Islet precursor cell (in vitro differentiated cells): ENCODE measurements around the gene RANBP9.

Source experiments
- DNase-seq: peaks from one replicate; pipeline ENCODE4 v3.0.0-alpha.2; 2018

Gene RANBP9

GRCh38 chr6:13710552-13711323 is 897 bp downstream of the RANBP9 start:
- peak; percentile 82 for DNase-seq

- DNase-seq = no peak
Measured at GRCh38 chr6:13709689-13710551, 1.7 kb downstream of the RANBP9 start.

- DNase-seq = no peak
Measured at GRCh38 chr6:13708736-13709135, 2.9 kb downstream of the RANBP9 start.

DNA sequence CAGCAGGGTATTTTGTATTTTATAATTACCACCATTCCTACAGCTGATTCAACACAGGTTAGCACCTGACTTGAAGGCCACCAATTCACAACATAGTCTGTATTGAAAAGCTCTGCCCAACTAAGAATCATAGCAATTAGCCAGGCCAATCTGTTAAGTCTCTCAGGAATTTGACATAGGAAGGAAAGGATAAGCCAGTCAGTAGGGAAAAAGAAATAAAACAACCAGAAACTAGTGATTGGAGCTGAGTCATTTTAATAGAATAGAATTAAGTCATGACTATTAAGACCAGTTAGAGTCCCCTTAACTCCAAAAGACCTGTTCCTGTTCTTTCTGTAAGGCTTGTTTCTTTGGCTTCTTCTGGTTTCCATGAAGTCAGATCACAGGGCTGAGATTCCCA is 8.1 kb downstream of the RANBP9 start:
- no peak for DNase-seq

GRCh38 chr6:13702809-13703302 is 8.8 kb downstream of the RANBP9 start:
- DNase-seq = no peak

DNA sequence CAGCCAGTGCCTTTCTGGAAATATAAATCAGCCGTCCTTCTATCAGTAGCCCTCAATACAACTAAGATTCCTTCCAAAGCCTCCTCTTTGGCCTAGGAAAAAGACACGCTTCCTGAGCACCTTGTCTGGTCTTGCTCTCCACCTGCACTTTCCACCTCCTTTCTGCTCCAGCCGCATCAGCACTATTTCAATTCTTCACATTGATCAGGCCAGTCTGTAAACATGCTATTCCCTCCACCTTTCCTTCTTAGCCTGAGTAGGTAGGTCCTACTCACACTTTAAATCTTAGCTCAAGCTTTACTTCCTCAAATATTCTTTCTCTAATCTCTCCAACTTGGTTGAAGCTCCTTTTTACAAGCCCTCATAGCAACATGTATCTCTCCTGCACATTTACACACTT is 11.4 kb downstream of the RANBP9 start:
- DNase-seq = no peak

- no peak for DNase-seq
Measured at GRCh38 chr6:13698715-13699114, 12.9 kb downstream of the RANBP9 start.

DNA sequence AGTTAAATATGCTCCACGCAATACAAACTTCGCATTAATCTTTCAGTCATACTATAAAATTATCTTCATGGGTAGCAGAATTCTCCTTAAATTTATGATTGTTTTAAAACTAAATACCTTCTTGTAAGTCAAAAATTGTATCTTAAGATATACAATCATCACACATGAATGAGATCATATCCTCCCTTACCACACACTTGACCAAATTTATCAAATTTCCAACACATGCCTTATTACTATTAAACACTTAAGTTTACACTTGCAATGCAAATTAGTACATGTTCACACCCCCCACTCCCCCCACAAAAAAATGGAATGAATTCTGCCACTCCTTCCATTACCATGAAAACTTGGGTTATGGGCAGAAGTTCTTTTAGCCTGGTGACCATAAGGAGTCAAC is 13.8 kb downstream of the RANBP9 start:
- no peak for DNase-seq

DNA sequence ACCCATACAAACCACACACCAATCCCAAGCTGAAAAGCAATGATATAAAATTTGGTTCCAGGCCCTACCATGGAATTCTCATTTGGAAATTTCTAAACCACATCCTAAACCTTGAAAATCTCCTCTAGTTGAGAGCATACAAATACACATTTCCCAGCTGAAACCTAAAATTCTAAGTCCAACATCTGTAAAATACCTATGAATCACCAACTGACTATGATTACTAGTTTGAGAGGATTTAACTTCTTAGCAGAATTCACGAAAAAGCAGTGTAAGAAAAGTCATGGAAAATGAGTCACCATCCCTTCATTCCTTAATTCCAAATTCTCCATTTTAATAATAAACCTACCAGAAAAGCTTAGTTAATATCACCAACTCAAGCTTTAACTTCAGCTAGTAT is 15.4 kb downstream of the RANBP9 start:
- DNase-seq = no peak

DNA sequence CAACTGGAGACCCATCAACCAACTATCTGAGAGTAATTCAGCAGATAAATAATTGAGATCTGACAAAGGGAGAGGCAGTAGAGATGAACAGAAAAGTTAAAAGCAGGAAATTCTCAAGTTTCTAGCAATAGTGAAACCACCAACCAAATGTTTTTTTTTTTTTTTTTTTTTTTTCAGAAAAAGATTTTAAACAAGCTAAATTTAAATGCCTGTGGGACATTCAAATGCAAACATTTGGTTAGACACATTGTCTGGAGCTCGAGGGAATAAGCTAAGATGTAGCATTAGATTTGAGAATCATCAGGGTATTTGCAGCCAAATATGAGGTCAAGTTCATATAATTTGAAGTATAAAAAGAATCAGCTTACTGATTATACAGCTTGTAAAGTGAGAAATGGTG is 16.4 kb downstream of the RANBP9 start:
- DNase-seq = no peak

GRCh38 chr6:13694562-13694961 is 17.1 kb downstream of the RANBP9 start:
- no peak for DNase-seq

DNA sequence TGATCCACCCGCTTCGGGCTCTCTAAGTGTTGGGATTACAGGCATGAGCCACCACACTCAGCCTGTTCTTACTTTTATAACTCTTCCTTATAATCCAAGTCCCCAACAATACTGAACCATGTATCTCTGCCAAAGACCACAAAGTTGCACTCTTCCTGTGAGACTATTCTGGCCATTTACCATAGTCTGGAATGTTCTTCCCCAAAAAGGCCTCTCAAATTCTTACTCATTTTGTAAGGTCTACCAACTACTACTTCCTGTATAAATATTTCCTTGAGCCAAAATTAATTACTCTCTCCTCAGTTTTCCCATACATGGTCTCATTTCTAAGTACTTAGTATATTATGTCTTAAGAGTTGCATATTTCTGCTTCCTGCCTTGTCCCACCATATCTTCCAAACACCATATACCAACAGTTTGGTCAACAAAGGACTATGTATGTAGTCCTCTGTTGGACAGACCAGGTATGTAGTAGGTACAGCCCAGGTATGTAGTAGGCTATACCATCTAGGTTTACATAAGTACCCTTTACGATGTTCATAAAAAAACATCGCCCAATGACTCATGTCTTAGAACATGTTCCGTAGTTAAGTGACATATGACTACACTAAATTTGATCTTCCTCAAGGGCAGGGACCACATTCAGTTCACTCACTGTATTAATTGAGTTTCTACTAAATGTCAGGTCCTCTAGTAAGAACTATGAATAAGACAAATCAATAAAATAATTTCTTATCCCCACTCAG is 22.0 kb downstream of the RANBP9 start:
- DNase-seq = no peak

GRCh38 chr6:13688692-13689196 is 22.9 kb downstream of the RANBP9 start:
- no peak for DNase-seq

GRCh38 chr6:13687917-13688351 is 23.7 kb downstream of the RANBP9 start:
- DNase-seq = no peak

GRCh38 chr6:13684855-13685254 is 26.8 kb downstream of the RANBP9 start:
- no peak for DNase-seq

DNA sequence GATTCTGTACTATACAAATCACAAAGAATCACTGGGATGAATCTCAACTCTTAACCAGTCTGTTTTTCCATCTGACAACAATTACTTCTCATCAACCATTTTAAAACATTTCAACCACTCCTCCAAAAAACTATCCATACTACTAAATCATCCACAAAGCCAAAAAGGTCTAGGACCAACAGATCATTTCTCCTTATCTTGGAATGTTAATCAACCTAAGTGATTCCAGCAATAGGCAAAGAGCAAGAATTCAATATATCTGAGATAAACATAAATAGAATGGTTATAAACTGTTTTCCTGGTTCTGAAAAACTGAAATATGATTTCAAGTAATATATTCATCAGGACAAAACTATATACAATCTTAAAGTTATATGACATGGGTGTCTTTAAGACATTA is 28.6 kb downstream of the RANBP9 start:
- no peak for DNase-seq

DNA sequence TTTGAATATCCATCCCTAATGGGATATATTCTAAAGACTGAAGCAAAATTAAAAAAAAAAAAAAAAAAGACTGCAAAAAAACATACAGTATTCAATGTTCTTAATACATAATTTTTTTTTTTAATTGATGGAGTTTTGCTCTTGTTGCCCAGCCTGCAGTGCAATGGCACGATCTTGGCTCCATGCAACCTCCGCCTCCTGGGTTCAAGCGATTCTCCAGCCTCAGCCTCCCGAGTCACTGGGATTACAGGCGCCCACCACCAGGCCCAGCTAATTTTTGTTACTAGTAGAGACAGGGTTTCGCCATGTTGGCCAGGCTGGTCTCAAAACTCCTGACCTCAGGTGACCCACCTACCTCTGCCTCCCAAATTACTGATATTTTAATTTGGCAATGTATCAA is 29.3 kb downstream of the RANBP9 start:
- no peak for DNase-seq

GRCh38 chr6:13681305-13682061 is 30.2 kb downstream of the RANBP9 start:
- no peak for DNase-seq

- no peak for DNase-seq
Measured at GRCh38 chr6:13680448-13680968, 31.1 kb downstream of the RANBP9 start.

GRCh38 chr6:13679996-13680395 is 31.6 kb downstream of the RANBP9 start:
- DNase-seq = no peak

DNA sequence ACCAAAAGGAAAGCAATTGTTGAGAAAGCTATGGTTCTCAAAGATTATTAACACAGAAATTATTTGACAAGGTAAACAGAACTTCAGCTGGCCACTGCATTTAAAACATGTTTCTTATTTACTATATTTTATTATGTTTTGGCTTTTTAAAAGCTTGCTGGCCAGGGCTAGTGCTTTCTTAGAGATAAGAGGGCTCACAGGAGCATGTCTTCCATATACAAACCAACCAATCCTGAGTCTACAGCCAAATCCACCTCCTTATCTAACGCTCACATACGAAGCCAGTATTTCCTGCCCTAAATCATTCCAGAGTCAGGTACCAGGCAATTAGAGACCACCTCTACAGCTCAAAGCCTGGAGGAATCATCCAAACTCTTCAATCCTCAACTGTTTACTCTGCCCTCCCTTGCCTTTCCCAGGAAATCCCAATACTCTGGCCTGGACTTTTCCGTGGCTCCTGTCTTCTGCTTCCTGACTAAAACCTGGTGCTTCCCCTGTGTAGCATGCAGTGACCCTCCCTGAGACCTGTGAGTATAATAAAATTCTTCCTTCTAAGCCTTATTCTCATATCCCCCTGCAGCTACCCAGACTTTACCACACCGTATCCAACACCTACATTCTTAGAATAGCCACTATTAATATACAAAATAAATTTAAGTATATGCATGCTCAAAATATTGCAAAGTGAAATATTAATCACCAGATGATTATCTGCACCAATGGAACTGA is 33.2 kb downstream of the RANBP9 start:
- DNase-seq = peak; percentile 64
